WTC11 (cell line): ENCODE results near the gene JSRP1. TPM values are rescaled to one million over a fixed set of nuclear protein-coding genes. Genes with fewer than 3 reads are reported as not detected.
"Not testable (repeated sequence)": the region's sequence is repeated elsewhere in the genome, so short reads cannot be mapped to it uniquely, and the experiment has no call there.

ENCODE experiments used
- ATAC-seq: fragments of 200-7000 bp; cut with Tn5 transposase; 2 replicates; pipeline ENCODE4 v1.10.0; 2021; ENCODE audit warnings: mild to moderate bottlenecking, moderate library complexity
- CTCF ChIA-PET: fragments of 300-600 bp; sonication (Branson Sonifier 250); formaldehyde crosslinking; loops from one replicate; lab custom pipeline; 2021; ENCODE audit warnings: antibody characterized with exemption; lab: Charles Lee
- POLR2A ChIA-PET: fragments of 350-600 bp; sonication (Branson Sonifier 250); formaldehyde crosslinking; loops from one replicate; lab custom pipeline; 2021; ENCODE audit warnings: antibody characterized with exemption; lab: Charles Lee
- DNase-seq: peaks from one replicate; pipeline ENCODE4 v3.0.0; 2021; ENCODE audit warnings: low spot score
- H3K27ac Mint-ChIP-seq: 2 replicates; pipeline ENCODE4 v1.8.0; 2021; ENCODE audit warnings: mixed read lengths
- H3K27me3 Mint-ChIP-seq: 2 replicates; pipeline ENCODE4 v1.8.0; 2021; ENCODE audit warnings: low read depth, mild to moderate bottlenecking, moderate library complexity, mixed read lengths
- H3K36me3 Mint-ChIP-seq: 2 replicates; pipeline ENCODE4 v1.8.0; 2021; ENCODE audit warnings: mixed read lengths
- H3K4me1 Mint-ChIP-seq: 2 replicates; pipeline ENCODE4 v1.8.0; 2022; ENCODE audit warnings: mixed read lengths
- H3K4me3 Mint-ChIP-seq: 2 replicates; pipeline ENCODE4 v1.8.0; 2021; ENCODE audit warnings: mild to moderate bottlenecking, moderate library complexity, mixed read lengths
- H3K9me3 Mint-ChIP-seq: 2 replicates; pipeline ENCODE4 v1.8.0; 2021; ENCODE audit warnings: mixed read lengths
- CREM ChIP-seq: sonication (generic); formaldehyde crosslinking; IDR thresholded peaks from 2 replicates; pipeline ENCODE4 v1.8.1; 2022; ENCODE audit warnings: mild to moderate bottlenecking, missing genetic modification reagents, moderate library complexity
- FOXK1 ChIP-seq: sonication (generic); formaldehyde crosslinking; IDR thresholded peaks from 2 replicates; pipeline ENCODE4 v1.8.0; 2022; ENCODE audit warnings: mild to moderate bottlenecking, moderate library complexity, missing genetic modification reagents
- FOXP4 ChIP-seq: sonication (generic); formaldehyde crosslinking; IDR thresholded peaks from 2 replicates; pipeline ENCODE4 v1.8.0; 2022; ENCODE audit warnings: mild to moderate bottlenecking, missing genetic modification reagents
- GTF2I ChIP-seq: fragments of 250-450 bp; sonication (Bioruptor Pico); conservative IDR thresholded peaks from 2 replicates; pipeline ENCODE4 v1.4.0; 2021; ENCODE audit warnings: mild to moderate bottlenecking
- IRF2 ChIP-seq: sonication (generic); formaldehyde crosslinking; IDR thresholded peaks from 2 replicates; pipeline ENCODE4 v1.8.0; 2022; ENCODE audit warnings: low read depth, missing genetic modification reagents, borderline replicate concordance
- NFATC4 ChIP-seq: fragments of 250-450 bp; sonication (Bioruptor Pico); IDR thresholded peaks from 2 replicates; pipeline ENCODE4 v1.9.0; 2021; ENCODE audit warnings: mild to moderate bottlenecking
- NR2C2 ChIP-seq: sonication (generic); formaldehyde crosslinking; IDR thresholded peaks from 2 replicates; pipeline ENCODE4 v1.8.0; 2022; ENCODE audit warnings: mild to moderate bottlenecking, missing genetic modification reagents
- PREB ChIP-seq: sonication (generic); formaldehyde crosslinking; IDR thresholded peaks from 2 replicates; pipeline ENCODE4 v1.8.1; 2022; ENCODE audit warnings: mild to moderate bottlenecking, missing genetic modification reagents, moderate library complexity, borderline replicate concordance
- TEAD1 ChIP-seq: sonication (generic); formaldehyde crosslinking; IDR thresholded peaks from 2 replicates; pipeline ENCODE4 v1.8.0; 2022; ENCODE audit warnings: mild to moderate bottlenecking, missing genetic modification reagents
- TEAD4 ChIP-seq: sonication (generic); formaldehyde crosslinking; IDR thresholded peaks from 2 replicates; pipeline ENCODE4 v1.8.0; 2022; ENCODE audit warnings: mild to moderate bottlenecking, missing genetic modification reagents
- total RNA-seq: library from RNA; stranded (reverse); gene quantifications from 3 replicates; pipeline ENCODE4 v1.2.3, GENCODE V29; 2021
- TF ChIP-seq, protein P1 (sequence below): sonication (generic); formaldehyde crosslinking; IDR thresholded peaks from 2 replicates; pipeline ENCODE4 v1.8.1; 2022; ENCODE audit warnings: mild to moderate bottlenecking, moderate library complexity, missing genetic modification reagents
- TF ChIP-seq, protein P2 (sequence below): sonication (generic); formaldehyde crosslinking; IDR thresholded peaks from 2 replicates; pipeline ENCODE4 v1.8.1; 2023; ENCODE audit warnings: mild to moderate bottlenecking, moderate library complexity, missing genetic modification reagents

The JSRP1 gene
- total RNA-seq, 1 experiment from 2014 or later: 0.33 TPM

GRCh38 chr19:2282062-2282861 lies 26.0 kb upstream of the JSRP1 start, which contains the start of gene PEAK3:
Gene PEAK3 (minus strand): TSS chr19:2282175. CDS start chr19:2280931, 1,244 bp downstream.
- Mint-ChIP-seq H3K4me3 (peak within 1 kb of the TSS; percentile 67), H3K9me3 (no peaks in the 10 kb centered on the region), H3K36me3 (no peaks in the 10 kb centered on the region), H3K27me3 (peaks cover 15% of the 10 kb centered on the region), H3K4me1 (peaks cover 5% of the 10 kb centered on the region; the same call in 1 of the 2 replicates), H3K27ac (no peak within 1 kb of the TSS)
- POLR2A ChIA-PET: no interaction called here
- CTCF ChIA-PET: interaction anchor here (0.6 to 2.4 kb wide), 3 partner anchors 33 to 60 kb away, joined by 3 to 13 read pairs (median 3); partner anchors contain the start of gene PLEKHJ1
- 0 out of 2 replicates have a peak, but pooled peaks have one; percentile 3 for TF ChIP-seq GTF2I
- TF ChIP-seq FOXK1 (CRISPR knock-in tag): peak; percentile 31; the same call in 1 of the 2 replicates
- TF ChIP-seq, protein P1, sequence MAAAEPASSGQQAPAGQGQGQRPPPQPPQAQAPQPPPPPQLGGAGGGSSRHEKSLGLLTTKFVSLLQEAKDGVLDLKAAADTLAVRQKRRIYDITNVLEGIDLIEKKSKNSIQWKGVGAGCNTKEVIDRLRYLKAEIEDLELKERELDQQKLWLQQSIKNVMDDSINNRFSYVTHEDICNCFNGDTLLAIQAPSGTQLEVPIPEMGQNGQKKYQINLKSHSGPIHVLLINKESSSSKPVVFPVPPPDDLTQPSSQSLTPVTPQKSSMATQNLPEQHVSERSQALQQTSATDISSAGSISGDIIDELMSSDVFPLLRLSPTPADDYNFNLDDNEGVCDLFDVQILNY (CRISPR knock-in tag): peak; percentile 58; the same call in 1 of the 2 replicates
- TF ChIP-seq IRF2 (CRISPR knock-in tag): no peak
- DNase-seq (peak; percentile 70), ATAC-seq (peak; percentile 77)

DNA sequence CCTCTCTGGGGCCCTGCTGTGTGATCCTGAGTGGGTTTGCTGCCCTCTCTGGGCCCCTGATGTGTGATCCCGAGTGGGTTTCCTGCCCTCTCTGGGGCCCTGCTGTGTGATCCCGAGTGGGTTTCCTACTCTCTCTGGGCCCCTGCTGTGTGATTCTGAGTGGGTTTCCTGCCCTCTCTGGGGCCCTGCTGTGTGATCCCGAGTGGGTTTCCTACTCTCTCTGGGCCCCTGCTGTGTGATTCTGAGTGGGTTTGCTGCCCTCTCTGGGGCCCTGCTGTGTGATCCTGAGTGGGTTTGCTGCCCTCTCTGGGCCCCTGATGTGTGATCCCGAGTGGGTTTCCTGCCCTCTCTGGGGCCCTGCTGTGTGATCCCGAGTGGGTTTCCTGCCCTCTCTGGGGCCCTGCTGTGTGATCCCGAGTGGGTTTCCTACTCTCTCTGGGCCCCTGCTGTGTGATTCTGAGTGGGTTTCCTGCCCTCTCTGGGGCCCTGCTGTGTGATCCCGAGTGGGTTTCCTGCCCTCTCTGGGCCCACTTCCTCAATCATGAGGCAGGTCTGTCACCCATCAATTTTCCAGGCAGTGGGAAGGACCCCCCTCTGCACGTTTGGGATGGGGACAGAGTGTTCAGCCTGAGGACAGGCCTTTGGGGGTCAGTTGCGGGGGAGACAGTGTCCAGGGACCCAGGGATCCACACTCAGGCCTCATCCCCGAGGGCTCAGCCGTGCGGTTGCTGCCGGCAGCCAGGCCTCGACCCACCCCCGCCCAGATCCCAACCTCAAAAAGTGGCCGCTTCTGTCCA lies 25.2 kb upstream of the JSRP1 start:
- DNase-seq, H3K27ac Mint-ChIP-seq, POLR2A ChIA-PET, H3K4me1 Mint-ChIP-seq, H3K9me3 Mint-ChIP-seq, H3K36me3 Mint-ChIP-seq: not testable (repeated sequence)
- H3K27me3 Mint-ChIP-seq: peaks cover 10% of the 10 kb centered on the region
- H3K4me3 Mint-ChIP-seq: peak overlapping the region; percentile 67
- ATAC-seq: peak; percentile 12
- CTCF ChIA-PET: interaction anchor here (2.4 kb wide), 1 partner anchor 34 kb away, joined by 13 read pairs; no protein-coding TSS in a partner anchor

GRCh38 chr19:2280633-2281264 lies 24.5 kb upstream of the JSRP1 start:
- ChIA-PET POLR2A (no interaction called here), CTCF (interaction anchor here (0.7 kb wide), 1 partner anchor 10 kb away, joined by 3 read pairs; no protein-coding TSS in a partner anchor)
- H3K4me1 Mint-ChIP-seq: peaks cover 5% of the 10 kb centered on the region; the same call in 1 of the 2 replicates
- H3K27ac Mint-ChIP-seq: no peak overlapping the region
- TF ChIP-seq CREM (CRISPR knock-in tag) (no peak), FOXP4 (no peak), TEAD1 (CRISPR knock-in tag) (no peak), NFATC4 (no peak), PREB (CRISPR knock-in tag) (no peak), TEAD4 (CRISPR knock-in tag) (no peak), NR2C2 (CRISPR knock-in tag) (no peak)
- TF ChIP-seq, protein P2, sequence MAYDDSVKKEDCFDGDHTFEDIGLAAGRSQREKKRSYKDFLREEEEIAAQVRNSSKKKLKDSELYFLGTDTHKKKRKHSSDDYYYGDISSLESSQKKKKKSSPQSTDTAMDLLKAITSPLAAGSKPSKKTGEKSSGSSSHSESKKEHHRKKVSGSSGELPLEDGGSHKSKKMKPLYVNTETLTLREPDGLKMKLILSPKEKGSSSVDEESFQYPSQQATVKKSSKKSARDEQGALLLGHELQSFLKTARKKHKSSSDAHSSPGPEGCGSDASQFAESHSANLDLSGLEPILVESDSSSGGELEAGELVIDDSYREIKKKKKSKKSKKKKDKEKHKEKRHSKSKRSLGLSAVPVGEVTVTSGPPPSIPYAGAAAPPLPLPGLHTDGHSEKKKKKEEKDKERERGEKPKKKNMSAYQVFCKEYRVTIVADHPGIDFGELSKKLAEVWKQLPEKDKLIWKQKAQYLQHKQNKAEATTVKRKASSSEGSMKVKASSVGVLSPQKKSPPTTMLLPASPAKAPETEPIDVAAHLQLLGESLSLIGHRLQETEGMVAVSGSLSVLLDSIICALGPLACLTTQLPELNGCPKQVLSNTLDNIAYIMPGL (CRISPR knock-in tag): no peak
- DNase-seq: no peak
- no peaks in the 10 kb centered on the region for H3K36me3 Mint-ChIP-seq
- no peaks in the 10 kb centered on the region for H3K9me3 Mint-ChIP-seq
- ATAC-seq: no peak; the same call in 1 of the 2 replicates
- peaks cover 8% of the 10 kb centered on the region for H3K27me3 Mint-ChIP-seq
- H3K4me3 Mint-ChIP-seq: no peak overlapping the region
